Measurements from ENCODE around the gene EPHB2. TPM values are rescaled to one million over a fixed set of nuclear protein-coding genes. Genes with fewer than 3 reads are reported as not detected.

Gene EPHB2
- total and polyA plus RNA-seq, 3 donors from 2014 or later, result 7.7 to 9.4 (median 8.2) TPM

DNA sequence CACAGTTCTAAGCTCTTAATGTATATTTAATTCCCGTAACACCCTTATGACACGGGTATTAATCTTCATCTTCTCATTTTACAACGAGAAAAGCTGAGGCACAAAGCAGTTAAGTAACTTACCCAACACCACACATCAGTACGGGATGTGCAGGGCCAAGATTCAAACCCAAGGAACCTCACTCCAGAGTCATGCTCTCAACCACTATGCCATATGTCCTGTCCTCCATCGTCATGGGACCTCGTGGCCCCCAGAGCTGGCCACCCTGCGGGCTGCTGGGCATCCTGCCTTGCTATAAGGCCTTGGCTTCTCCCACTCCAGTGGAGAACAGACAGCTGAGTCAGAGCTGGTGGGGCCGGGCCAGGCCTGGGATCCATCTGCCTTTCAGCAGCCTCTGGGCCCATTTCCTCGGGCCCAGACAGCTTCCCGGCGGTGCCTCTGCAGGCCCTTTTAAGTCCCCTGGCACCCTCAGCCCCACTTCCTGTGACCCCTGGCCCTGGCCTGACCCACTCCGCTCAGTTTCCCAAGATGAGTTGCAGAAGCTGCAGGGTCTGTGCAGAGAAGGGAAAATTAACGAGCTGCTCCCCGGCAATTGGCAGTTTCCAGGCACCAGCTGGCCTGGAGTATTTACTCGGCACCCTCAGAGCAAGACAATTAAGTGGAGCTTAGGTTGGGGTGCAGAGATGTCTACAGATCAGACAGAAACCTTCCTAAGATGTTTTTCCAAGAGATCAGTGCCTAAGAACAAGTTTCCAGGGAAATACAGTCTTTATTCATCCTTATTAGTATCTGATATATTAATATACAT, 98.2 kb downstream of the EPHB2 start:
- Histone ChIP-seq H3K9me3 (no peaks in the 10 kb centered on the region), H3K4me3 (no peak overlapping the region), H3K27ac (no peak overlapping the region), H3K36me3 (ENCODE audit: low read depth, missing control alignments) (no peaks in the 10 kb centered on the region), H3K27me3 (no peaks in the 10 kb centered on the region), H3K4me1 (peaks cover 13% of the 10 kb centered on the region)
- TF ChIP-seq, protein P1, sequence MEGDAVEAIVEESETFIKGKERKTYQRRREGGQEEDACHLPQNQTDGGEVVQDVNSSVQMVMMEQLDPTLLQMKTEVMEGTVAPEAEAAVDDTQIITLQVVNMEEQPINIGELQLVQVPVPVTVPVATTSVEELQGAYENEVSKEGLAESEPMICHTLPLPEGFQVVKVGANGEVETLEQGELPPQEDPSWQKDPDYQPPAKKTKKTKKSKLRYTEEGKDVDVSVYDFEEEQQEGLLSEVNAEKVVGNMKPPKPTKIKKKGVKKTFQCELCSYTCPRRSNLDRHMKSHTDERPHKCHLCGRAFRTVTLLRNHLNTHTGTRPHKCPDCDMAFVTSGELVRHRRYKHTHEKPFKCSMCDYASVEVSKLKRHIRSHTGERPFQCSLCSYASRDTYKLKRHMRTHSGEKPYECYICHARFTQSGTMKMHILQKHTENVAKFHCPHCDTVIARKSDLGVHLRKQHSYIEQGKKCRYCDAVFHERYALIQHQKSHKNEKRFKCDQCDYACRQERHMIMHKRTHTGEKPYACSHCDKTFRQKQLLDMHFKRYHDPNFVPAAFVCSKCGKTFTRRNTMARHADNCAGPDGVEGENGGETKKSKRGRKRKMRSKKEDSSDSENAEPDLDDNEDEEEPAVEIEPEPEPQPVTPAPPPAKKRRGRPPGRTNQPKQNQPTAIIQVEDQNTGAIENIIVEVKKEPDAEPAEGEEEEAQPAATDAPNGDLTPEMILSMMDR (IDR thresholded peaks at IDR 0.05), result no peak
- no peak for TF ChIP-seq POLR2A (IDR thresholded peaks at IDR 0.05)
- DNase-seq, result peak; percentile 29
- intact Hi-C loops (cut with DNase I; ENCODE audit: low total_unique reads), result no loop called here
- 57 to 71% methylated on average over 8 to 15 of the region's 15 CpGs for WGBS, 2 donors

DNA sequence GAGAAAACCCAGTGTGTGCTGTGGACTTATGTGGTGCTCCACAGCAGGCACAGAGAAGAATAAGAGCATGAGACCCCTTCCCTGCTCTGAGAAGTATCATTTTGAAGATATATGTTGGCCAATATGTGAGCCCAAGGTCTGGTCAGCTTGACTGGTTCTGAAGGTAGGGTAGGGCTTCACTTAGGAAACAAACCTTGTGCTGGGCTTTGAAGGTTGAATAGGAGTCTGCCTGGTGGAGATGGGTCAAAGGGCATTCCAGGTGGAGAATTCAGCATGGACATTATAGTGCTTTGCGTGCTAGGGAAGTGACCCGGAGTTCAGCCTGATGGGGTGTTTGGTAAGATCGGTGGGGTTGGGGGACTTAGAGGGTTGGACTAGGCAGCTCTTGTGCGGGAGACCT, 99.1 kb downstream of the EPHB2 start:
- intact Hi-C loops (cut with DNase I; ENCODE audit: low total_unique reads), result no loop called here
- TF ChIP-seq, protein P1 (IDR thresholded peaks at IDR 0.05), result no peak
- TF ChIP-seq POLR2A (IDR thresholded peaks at IDR 0.05), result no peak
- DNase-seq, result no peak
- Histone ChIP-seq H3K27me3 (no peaks in the 10 kb centered on the region), H3K4me3 (no peak overlapping the region), H3K36me3 (ENCODE audit: low read depth, missing control alignments) (no peaks in the 10 kb centered on the region), H3K27ac (no peak overlapping the region), H3K9me3 (no peaks in the 10 kb centered on the region), H3K4me1 (peaks cover 13% of the 10 kb centered on the region)
- WGBS, 2 donors, result 93 to 99% methylated on average over 4 of the region's 4 CpGs

DNA sequence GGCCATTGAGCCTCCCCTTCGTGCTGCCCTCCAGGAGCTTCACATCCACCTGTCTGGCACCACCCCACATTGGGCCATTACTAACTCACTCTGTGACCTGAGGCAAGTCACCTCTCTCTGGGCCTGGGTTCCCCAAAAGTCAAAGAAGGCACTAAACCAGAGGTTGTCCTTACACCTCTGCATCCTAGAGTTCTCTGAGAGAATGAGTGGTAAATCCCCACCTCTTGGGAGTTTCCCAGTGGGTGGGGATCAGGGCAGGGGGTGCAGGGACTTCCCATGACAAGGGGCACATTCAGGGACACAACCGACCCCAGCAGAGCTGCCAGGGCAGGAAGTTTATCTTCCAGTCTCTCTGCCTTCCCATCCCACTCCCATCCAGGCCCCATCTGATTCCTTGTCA, 99.7 kb downstream of the EPHB2 start:
- Histone ChIP-seq H3K4me3 (no peak overlapping the region), H3K4me1 (peaks cover 17% of the 10 kb centered on the region), H3K9me3 (no peaks in the 10 kb centered on the region), H3K27ac (no peak overlapping the region), H3K27me3 (no peaks in the 10 kb centered on the region), H3K36me3 (ENCODE audit: low read depth, missing control alignments) (no peaks in the 10 kb centered on the region)
- WGBS, 2 donors, result 73% methylated on average over 2 of the region's 2 CpGs
- intact Hi-C loops (cut with DNase I; ENCODE audit: low total_unique reads), result no loop called here
- no peak for DNase-seq
- no peak for TF ChIP-seq POLR2A (IDR thresholded peaks at IDR 0.05)
- TF ChIP-seq, protein P1 (IDR thresholded peaks at IDR 0.05), result no peak

DNA sequence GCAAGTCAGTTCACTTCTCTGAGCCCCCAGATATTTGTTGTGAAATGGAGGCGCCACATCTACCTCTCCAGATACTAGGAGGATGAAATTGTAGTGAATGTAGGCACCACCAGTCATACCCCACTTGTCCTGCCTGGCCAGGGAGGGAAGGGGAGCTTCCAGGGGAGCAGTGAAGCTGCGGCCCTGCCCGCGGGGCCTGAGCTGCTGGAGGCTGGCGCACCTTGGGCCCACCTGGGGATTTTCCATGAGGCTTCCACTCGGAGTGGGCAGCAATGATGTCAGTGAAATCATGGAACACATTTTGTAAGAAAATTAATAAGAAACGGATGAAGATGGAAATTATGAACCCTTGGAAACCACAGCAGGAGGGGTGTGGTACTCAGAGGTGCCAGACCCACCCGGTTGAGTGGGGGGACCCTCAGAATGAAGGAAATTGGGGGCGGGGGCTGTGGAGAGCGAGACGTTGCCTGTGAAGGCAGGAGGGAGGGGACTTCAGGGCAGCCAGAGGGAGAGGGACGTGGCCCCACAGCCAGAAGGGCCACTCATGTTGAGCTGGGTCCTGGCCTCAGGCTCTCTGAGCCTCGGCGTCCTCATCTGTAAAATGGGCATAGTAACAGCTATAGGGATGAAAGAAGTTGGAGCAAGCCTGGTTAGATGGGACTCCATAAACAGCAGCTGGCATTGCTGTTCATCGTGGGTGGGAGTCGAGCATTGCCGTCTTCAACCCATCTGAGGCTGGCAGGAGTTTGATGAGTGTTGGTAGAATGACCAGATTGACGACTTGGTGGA, 101.6 kb downstream of the EPHB2 start:
- TF ChIP-seq, protein P1 (IDR thresholded peaks at IDR 0.05), result no peak
- no peak for TF ChIP-seq POLR2A (IDR thresholded peaks at IDR 0.05)
- DNase-seq, result no peak
- Histone ChIP-seq H3K9me3 (no peaks in the 10 kb centered on the region), H3K4me3 (no peak overlapping the region), H3K27me3 (no peaks in the 10 kb centered on the region), H3K4me1 (peaks cover 14% of the 10 kb centered on the region), H3K27ac (no peak overlapping the region), H3K36me3 (ENCODE audit: low read depth, missing control alignments) (no peaks in the 10 kb centered on the region)
- intact Hi-C loops (cut with DNase I; ENCODE audit: low total_unique reads), result no loop called here
- 81 to 82% methylated on average over 18 of the region's 18 CpGs for WGBS, 2 donors

All from testis (tissue), 3 donors.